Caco-2 (cell line): ENCODE results near the gene CLEC17A. TPM values are rescaled to one million over a fixed set of nuclear protein-coding genes. Genes with fewer than 3 reads are reported as not detected.

ENCODE experiments used
- BruUV-seq: library from RNA; stranded (reverse); fragments of 400-500 nt; replicated peaks from 2 replicates; lab custom pipeline; 2021; lab: Mats Ljungman, UMichigan
- CTCF ChIA-PET: fragments of 300-600 bp; sonication (Branson Sonifier 250); formaldehyde crosslinking; loops from one replicate; lab custom pipeline; 2022; ENCODE audit warnings: antibody characterized with exemption; lab: Charles Lee
- POLR2A ChIA-PET: fragments of 300-600 bp; sonication (Branson Sonifier 250); formaldehyde crosslinking; loops from one replicate; lab custom pipeline; 2022; ENCODE audit warnings: antibody characterized with exemption; lab: Charles Lee
- DNase-seq, 2 experiments: peaks; one replicate each; pipeline versions ENCODE4 v3.0.0 to v3.0.0-alpha.2; 2020 to 2022
- H3K27me3 ChIP-seq: replicated peaks from 2 replicates; pipeline ENCODE4 v1.6.0; 2011; ENCODE audit warnings: low read length; ENCODE audit not compliant: control insufficient read depth, insufficient read depth
- H3K36me3 ChIP-seq: 2 replicates; pipeline ENCODE4 v1.5.1; 2011; ENCODE audit warnings: low read length; ENCODE audit not compliant: control insufficient read depth, insufficient read depth
- H3K4me1 ChIP-seq: fragments of 250-450 bp; sonication (Bioruptor Pico); 2 replicates; pipeline ENCODE4 v1.5.1; 2020; ENCODE audit warnings: mild to moderate bottlenecking
- H3K4me3 ChIP-seq: 2 replicates; pipeline ENCODE4 v1.5.1; 2011; ENCODE audit warnings: low read depth, mild to moderate bottlenecking, control low read depth, low read length
- H3K9me3 ChIP-seq: fragments of 250-450 bp; sonication (Bioruptor Pico); 2 replicates; pipeline ENCODE4 v1.5.1; 2020; ENCODE audit warnings: mild to moderate bottlenecking, moderate library complexity
- H3K27ac Mint-ChIP-seq: one replicate; pipeline ENCODE4 v1.8.0; 2022; ENCODE audit warnings: mixed read lengths; ENCODE audit not compliant: unreplicated experiment
- H3K27me3 Mint-ChIP-seq: one replicate; pipeline ENCODE4 v1.8.0; 2022; ENCODE audit warnings: mixed read lengths; ENCODE audit not compliant: insufficient read depth, unreplicated experiment
- H3K36me3 Mint-ChIP-seq: one replicate; pipeline ENCODE4 v1.8.0; 2022; ENCODE audit warnings: mild to moderate bottlenecking, mixed read lengths; ENCODE audit not compliant: insufficient read depth, unreplicated experiment
- H3K4me1 Mint-ChIP-seq: one replicate; pipeline ENCODE4 v1.8.0; 2022; ENCODE audit warnings: low read depth, mixed read lengths; ENCODE audit not compliant: unreplicated experiment
- H3K4me3 Mint-ChIP-seq: one replicate; pipeline ENCODE4 v1.8.0; 2022; ENCODE audit warnings: mild to moderate bottlenecking, moderate library complexity, mixed read lengths; ENCODE audit not compliant: unreplicated experiment
- H3K9me3 Mint-ChIP-seq: one replicate; pipeline ENCODE4 v1.8.0; 2022; ENCODE audit warnings: mixed read lengths; ENCODE audit not compliant: unreplicated experiment
- intact Hi-C: fragments of 100-400 bp; cut with micrococcal nuclease; formaldehyde crosslinking; loops from one replicate; pipeline ENCODE4 v1.10.0; 2022; ENCODE audit not compliant: unreplicated experiment
- total RNA-seq: library from RNA; stranded (reverse); gene quantifications from 2 replicates; pipeline ENCODE4 v1.2.3, GENCODE V29; 2022
- TF ChIP-seq, protein P1 (sequence below), 2 experiments: fragments of 200-600 bp in 1 of 2; IDR thresholded peaks; 1 replicate in 1 of 2; 2 replicates in 1 of 2; pipeline versions ENCODE4 v1.5.1 to v1.8.0; 2011 to 2022; ENCODE audit warnings: antibody characterized with exemption in 1 of 2, control low read depth in 1 of 2, inconsistent platforms in 1 of 2, low read depth in 1 of 2, low read length in 1 of 2, mild to moderate bottlenecking in 1 of 2, moderate library complexity in 1 of 2; ENCODE audit not compliant: insufficient read depth in 1 of 2, severe bottlenecking in 1 of 2, unreplicated experiment in 1 of 2

Gene CLEC17A
- total RNA-seq, 1 experiment from 2014 or later: not detected

- H3K27ac Mint-ChIP-seq: no peak overlapping the region
- H3K4me3 ChIP-seq: no peak overlapping the region
- CTCF ChIA-PET: no interaction called here
Measured at GRCh38 chr19:14650161-14650560, 67.3 kb downstream of the CLEC17A start.

GRCh38 chr19:14654786-14655560 lies 72.1 kb downstream of the CLEC17A start:
- TF ChIP-seq, protein P1, sequence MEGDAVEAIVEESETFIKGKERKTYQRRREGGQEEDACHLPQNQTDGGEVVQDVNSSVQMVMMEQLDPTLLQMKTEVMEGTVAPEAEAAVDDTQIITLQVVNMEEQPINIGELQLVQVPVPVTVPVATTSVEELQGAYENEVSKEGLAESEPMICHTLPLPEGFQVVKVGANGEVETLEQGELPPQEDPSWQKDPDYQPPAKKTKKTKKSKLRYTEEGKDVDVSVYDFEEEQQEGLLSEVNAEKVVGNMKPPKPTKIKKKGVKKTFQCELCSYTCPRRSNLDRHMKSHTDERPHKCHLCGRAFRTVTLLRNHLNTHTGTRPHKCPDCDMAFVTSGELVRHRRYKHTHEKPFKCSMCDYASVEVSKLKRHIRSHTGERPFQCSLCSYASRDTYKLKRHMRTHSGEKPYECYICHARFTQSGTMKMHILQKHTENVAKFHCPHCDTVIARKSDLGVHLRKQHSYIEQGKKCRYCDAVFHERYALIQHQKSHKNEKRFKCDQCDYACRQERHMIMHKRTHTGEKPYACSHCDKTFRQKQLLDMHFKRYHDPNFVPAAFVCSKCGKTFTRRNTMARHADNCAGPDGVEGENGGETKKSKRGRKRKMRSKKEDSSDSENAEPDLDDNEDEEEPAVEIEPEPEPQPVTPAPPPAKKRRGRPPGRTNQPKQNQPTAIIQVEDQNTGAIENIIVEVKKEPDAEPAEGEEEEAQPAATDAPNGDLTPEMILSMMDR (IDR thresholded peaks at IDR 0.05; ENCODE audit: insufficient read depth in 1 of 2, low read depth in 1 of 2, low read length in 1 of 2, severe bottlenecking in 1 of 2, unreplicated experiment in 1 of 2): no peak
- no peak overlapping the region for H3K4me3 ChIP-seq
- H3K9me3 ChIP-seq: no peaks in the 10 kb centered on the region
- POLR2A ChIA-PET: no interaction called here
- Mint-ChIP-seq H3K4me1 (no peaks in the 10 kb centered on the region), H3K4me3 (no peak overlapping the region), H3K9me3 (no peaks in the 10 kb centered on the region), H3K36me3 (no peaks in the 10 kb centered on the region), H3K27me3 (peaks cover 8% of the 10 kb centered on the region), H3K27ac (no peak overlapping the region)
- CTCF ChIA-PET: interaction anchor here (0.7 kb wide), 1 partner anchor 1184 kb away, joined by 4 read pairs; no protein-coding TSS in a partner anchor
- no peaks in the 10 kb centered on the region for H3K27me3 ChIP-seq
- no peak for DNase-seq
- intact Hi-C loops: no loop called here
- H3K4me1 ChIP-seq: no peaks in the 10 kb centered on the region
- BruUV-seq: no TSS peak
- H3K36me3 ChIP-seq: no peaks in the 10 kb centered on the region

More at GRCh38 chr19:14650161-14650560, 67.3 kb downstream of the CLEC17A start:
- POLR2A ChIA-PET: no interaction called here
- H3K4me1 ChIP-seq: no peaks in the 10 kb centered on the region
- Mint-ChIP-seq H3K27me3 (peaks cover 16% of the 10 kb centered on the region), H3K4me3 (no peak overlapping the region), H3K9me3 (no peaks in the 10 kb centered on the region), H3K36me3 (no peaks in the 10 kb centered on the region), H3K4me1 (no peaks in the 10 kb centered on the region)
- H3K36me3 ChIP-seq: no peaks in the 10 kb centered on the region
- H3K27me3 ChIP-seq: no peaks in the 10 kb centered on the region
- no peaks in the 10 kb centered on the region for H3K9me3 ChIP-seq
- TF ChIP-seq, protein P1 (IDR thresholded peaks at IDR 0.05; ENCODE audit: insufficient read depth in 1 of 2, low read depth in 1 of 2, low read length in 1 of 2, severe bottlenecking in 1 of 2, unreplicated experiment in 1 of 2): no peak
- BruUV-seq: no TSS peak
- no peak for DNase-seq
- intact Hi-C loops: no loop called here

DNA sequence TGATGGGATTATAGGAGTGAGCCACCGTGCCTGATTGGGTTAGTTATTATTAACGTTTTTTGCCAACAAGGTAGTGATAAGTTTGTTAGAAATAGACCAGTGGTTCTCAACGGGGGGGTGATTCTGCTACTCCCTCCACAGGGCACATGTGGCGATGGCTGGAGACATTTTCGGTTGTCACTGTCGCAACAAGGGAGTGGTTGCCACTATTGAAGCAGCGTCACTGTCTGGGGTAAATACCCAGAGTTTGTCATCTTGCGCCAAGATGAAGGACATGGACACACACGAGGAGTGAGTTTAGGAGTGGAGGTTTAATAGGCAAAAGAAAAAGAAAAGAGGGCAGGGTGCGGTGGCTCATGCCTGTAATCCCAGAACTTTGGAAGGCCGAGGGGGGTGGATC lies 72.8 kb downstream of the CLEC17A start:
- no peaks in the 10 kb centered on the region for H3K4me1 Mint-ChIP-seq
- TF ChIP-seq, protein P1 (IDR thresholded peaks at IDR 0.05; ENCODE audit: insufficient read depth in 1 of 2, low read depth in 1 of 2, low read length in 1 of 2, severe bottlenecking in 1 of 2, unreplicated experiment in 1 of 2): no peak
- intact Hi-C loops: no loop called here
- H3K27ac Mint-ChIP-seq: no peak overlapping the region
- no peak for DNase-seq
- Histone ChIP-seq H3K9me3 (no peaks in the 10 kb centered on the region), H3K27me3 (no peaks in the 10 kb centered on the region), H3K4me1 (no peaks in the 10 kb centered on the region), H3K4me3 (no peak overlapping the region), H3K36me3 (no peaks in the 10 kb centered on the region)
- ChIA-PET POLR2A (no interaction called here), CTCF (no interaction called here)
- no peaks in the 10 kb centered on the region for H3K36me3 Mint-ChIP-seq
- H3K9me3 Mint-ChIP-seq: no peaks in the 10 kb centered on the region
- H3K27me3 Mint-ChIP-seq: peaks cover 4% of the 10 kb centered on the region
- no peak overlapping the region for H3K4me3 Mint-ChIP-seq
- no TSS peak for BruUV-seq
